Endothelial cell of umbilical vein (primary cell): ENCODE data around the gene OR2A14.

Experiments
- CTCF ChIP-seq, 2 donors: IDR thresholded peaks; 1 replicate in 1 of 2; 2 replicates in 1 of 2; pipeline ENCODE4 v1.5.1; 2011; ENCODE audit warnings: low read length in 2 of 2, mild to moderate bottlenecking in 2 of 2, moderate library complexity in 2 of 2, control low read depth in 1 of 2, inconsistent platforms in 1 of 2, low read depth in 1 of 2; ENCODE audit not compliant: insufficient read depth in 1 of 2; ENCODE audit errors: extremely low read depth in 1 of 2
- EZH2 ChIP-seq: IDR thresholded peaks from 2 replicates; pipeline ENCODE4 v1.6.1; 2012; ENCODE audit warnings: borderline replicate concordance, low read depth, mild to moderate bottlenecking, moderate library complexity, low read length, inconsistent platforms; ENCODE audit not compliant: severe bottlenecking
- GATA2 ChIP-seq: IDR thresholded peaks from 2 replicates; pipeline ENCODE4 v1.7.0; 2011; ENCODE audit warnings: low read depth, mild to moderate bottlenecking, moderate library complexity, mixed read lengths, low read length; ENCODE audit not compliant: insufficient read length, insufficient read depth
- JUN ChIP-seq: IDR thresholded peaks from 2 replicates; pipeline ENCODE4 v1.6.1; 2011; ENCODE audit warnings: borderline replicate concordance, low read depth; ENCODE audit not compliant: insufficient read length, insufficient read depth
- MAX ChIP-seq: IDR thresholded peaks from 2 replicates; pipeline ENCODE4 v1.6.1; 2011; ENCODE audit not compliant: insufficient read depth, insufficient read length
- POLR2A ChIP-seq: IDR thresholded peaks from 2 replicates; pipeline ENCODE4 v1.6.1; 2012; ENCODE audit warnings: low read depth, mild to moderate bottlenecking, control low read depth, low read length
- POLR2AphosphoS5 ChIP-seq: IDR thresholded peaks from 2 replicates; pipeline ENCODE4 v1.6.1; 2012; ENCODE audit warnings: low read depth, mild to moderate bottlenecking, control low read depth, low read length, moderate library complexity; ENCODE audit not compliant: insufficient read depth

- TF ChIP-seq POLR2A (no peak), MAX (no peak), GATA2 (no peak), EZH2 (no peak), CTCF (IDR thresholded peaks at IDR 0.05; ENCODE audit: extremely low read depth in 1 of 2, insufficient read depth in 1 of 2, low read depth in 1 of 2, low read length in 2 of 2) (no peak), POLR2AphosphoS5 (no peak), JUN (no peak)
Observed at GRCh38 chr7:144144426-144144825, 21.4 kb downstream of the OR2A14 start.
